Spleen (tissue), 7 donors: ENCODE data around the gene G2E3.

ENCODE experiments used
- CTCF ChIP-seq, 11 experiments: fragments of 200-600 bp in 7 of 11; fragments of 450-650 bp in 4 of 11; sonication (generic) in 4 of 11; IDR thresholded peaks in 8 of 11; conservative IDR thresholded peaks in 3 of 11; 1 replicate in 7 of 11; 2 replicates in 4 of 11; pipeline versions ENCODE4 v1.4.0 to v1.8.0; 2016 to 2021; ENCODE audit warnings: antibody characterized with exemption in 11 of 11, inconsistent platforms in 4 of 11, mild to moderate bottlenecking in 1 of 11
- POLR2A ChIP-seq, 3 donors: fragments of 450-650 bp; IDR thresholded peaks; one replicate each; pipeline ENCODE4 v1.5.1; 2017; ENCODE audit warnings: antibody characterized with exemption in 3 of 3, mild to moderate bottlenecking in 1 of 3
- POLR2AphosphoS5 ChIP-seq, 3 donors: sonication (generic); formaldehyde crosslinking; IDR thresholded peaks; one replicate each; pipeline ENCODE4 v1.5.1; 2017; ENCODE audit warnings: antibody characterized with exemption in 3 of 3
- donor health status: DM: no; HTN: no; CAD: no; lungs with moderate emphysema.
- donor health status: DM: no; HTN: no; CAD: no.
- donor health status: DM: no; HTN: no; CAD: no.

GRCh38 chr14:30547388-30548048 is 11.4 kb upstream of the G2E3 start:
- no peak for TF ChIP-seq POLR2A (IDR thresholded peaks at IDR 0.05)
- no peak for TF ChIP-seq POLR2AphosphoS5 (IDR thresholded peaks at IDR 0.05)
- no peak for TF ChIP-seq CTCF (IDR thresholded peaks at IDR 0.05 in 8 of 11, conservative IDR thresholded peaks at IDR 0.05 in 3 of 11)
